Measurements from ENCODE around the gene IL23R.
"Not testable (repeated sequence)": the region's sequence is repeated elsewhere in the genome, so short reads cannot be mapped to it uniquely, and the experiment has no call there.

Gene IL23R

DNA sequence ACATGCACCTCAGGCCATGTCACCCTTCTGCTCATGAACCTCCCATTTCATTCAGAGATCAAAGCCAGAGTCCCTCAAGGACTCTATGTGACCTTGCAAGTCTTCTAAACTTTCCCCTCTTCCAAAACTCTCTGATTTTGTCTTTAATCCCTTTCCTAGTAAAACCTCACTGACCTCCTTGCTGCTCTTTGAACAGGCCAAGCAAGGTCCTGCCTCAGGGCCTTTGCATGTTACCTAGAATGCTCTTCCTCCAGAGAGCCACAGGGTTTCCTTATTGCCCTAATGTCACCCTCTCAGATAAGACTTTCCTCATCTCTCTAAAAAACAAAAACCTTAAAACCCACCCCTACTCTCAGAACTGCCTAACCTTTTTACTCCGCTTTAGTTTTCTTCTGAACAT, 26.6 kb downstream of the IL23R start:
- DNase-seq (ENCODE audit: low spot score), result no peak

DNA sequence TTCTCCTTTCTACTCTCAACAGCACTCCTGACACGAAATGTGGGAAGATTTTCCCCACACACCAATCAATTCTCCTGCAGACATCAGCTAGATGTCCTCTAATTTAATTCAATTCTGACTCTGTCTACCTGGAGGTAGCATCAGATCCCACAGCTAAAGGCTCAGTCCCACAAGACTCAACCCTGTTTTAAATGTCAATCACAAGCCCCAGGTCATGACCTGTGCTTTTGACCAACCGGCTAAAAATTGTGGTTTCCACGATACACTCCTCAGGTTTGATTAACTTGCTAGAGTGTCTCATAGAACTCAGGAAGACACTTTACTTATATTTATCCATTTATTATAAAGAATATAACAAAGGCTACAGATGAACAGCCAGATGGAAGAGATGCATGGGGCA, 27.4 kb downstream of the IL23R start:
- DNase-seq (ENCODE audit: low spot score), result no peak

DNA sequence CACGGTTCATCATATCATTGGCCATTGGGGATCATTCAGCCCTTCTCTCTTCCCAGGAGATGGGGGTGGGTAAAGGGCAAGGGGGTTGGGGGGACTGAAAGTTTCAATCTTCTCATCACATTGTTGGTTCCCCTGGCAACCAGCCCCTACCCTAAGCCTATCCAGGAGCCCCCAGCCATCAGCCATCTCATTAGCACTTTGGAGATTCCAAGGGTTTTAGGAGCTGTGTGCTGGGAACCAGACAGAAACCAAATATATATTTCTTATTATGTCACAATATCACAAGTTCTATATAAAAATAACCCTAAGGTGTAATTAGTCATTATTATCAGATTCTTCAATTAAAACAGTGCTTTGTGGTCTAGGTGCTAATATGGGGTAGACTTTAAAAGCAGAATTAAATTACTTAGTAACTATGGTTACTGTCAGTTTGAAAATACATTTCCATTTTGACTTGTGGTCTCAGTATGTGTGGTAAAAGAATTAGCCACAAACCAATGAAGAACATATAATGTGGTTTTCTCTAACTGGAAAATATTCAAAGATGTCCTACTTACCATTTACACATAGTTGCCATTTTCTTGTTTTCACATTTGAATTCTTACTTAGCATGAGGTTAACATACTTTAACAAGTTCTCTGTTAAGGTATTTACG, 28.1 kb downstream of the IL23R start:
- DNase-seq (ENCODE audit: low spot score), result no peak

DNA sequence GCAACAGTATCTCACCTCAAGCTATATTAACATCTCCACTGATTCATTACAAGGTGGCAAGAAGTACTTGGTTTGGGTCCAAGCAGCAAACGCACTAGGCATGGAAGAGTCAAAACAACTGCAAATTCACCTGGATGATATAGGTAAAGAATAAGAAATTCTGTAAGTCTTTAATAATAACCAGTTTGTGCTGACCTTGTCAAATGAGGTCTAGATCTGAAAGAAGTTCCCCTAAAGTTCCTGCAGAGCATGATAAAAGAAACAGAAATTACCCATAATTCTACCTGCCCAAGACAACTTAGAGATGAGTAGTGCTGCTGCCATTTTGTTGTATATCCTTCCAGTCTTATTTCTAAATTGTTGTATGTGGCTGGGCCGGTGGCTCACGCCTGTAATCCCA, 34.5 kb downstream of the IL23R start:
- DNase-seq (ENCODE audit: low spot score), result no peak

DNA sequence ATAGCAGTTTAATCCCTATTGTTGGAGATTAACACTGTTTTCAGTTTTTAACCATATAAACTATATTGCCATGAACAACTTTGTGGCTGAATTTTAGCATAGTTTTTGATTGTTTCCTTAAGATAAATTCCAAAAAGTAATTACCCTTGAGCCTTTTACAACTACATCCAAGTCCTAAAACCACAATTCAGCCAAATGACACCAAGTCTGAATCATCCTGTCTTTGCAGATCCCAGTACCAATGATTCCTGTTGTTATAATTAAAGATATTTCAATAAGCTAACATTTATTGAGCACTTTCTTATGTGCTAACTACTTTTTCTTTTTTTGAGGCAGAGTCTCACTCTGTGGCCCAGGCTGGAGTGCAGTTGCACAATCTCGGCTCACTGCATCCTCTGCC, 35.6 kb downstream of the IL23R start:
- no peak for DNase-seq (ENCODE audit: low spot score)

DNA sequence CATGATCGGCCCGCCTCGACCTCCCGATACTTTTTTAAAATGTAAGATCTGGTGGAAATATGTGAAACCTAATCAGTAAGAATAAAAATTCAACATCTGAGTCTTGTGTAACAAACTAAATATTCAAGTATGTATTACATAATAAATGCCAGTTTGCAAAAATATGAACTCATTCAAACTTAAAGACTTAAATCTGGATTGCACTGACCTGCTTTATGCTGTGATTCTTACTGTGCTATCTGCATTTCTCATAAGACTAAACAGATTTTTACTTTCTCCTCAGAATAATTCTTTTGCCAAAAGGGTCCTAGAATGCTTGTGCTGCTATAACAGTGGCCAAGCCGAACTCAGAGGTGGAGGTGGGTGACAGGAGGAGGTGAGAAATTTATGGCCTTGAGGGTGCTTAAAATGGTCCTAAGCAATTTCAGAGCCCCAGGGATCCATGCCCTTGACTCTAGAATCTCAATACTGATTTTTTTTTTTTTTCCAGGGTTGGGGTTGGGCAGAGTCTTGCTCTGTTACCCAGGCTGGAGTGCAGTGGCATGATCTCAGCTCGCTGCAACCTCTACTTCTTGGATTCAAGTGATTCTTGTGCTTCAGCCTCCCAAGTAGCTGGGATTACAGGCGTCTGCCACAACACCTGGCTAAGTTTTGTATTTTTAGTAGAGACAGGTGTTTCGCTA, 38.2 kb downstream of the IL23R start:
- DNase-seq (ENCODE audit: low spot score), result no peak

DNA sequence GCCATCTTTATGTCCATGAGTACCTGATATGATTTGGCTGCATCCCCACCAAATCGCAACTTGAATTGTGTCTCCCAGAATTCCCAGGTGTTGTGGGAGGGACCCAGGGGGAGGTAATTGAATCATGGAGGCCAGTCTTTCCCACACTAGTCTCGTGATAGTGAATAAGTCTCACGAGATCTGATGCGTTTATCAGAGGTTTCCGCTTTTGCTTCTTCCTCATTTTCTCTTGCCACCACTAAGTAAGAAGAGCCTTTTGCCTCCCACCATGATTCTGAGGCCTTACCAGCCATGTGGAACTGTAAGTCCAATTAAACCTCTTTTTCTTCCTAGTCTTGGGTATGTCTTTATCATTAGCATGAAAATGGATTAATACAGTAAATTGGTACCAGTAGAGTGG, 41.1 kb downstream of the IL23R start:
- DNase-seq (ENCODE audit: low spot score), result not testable (repeated sequence)

DNA sequence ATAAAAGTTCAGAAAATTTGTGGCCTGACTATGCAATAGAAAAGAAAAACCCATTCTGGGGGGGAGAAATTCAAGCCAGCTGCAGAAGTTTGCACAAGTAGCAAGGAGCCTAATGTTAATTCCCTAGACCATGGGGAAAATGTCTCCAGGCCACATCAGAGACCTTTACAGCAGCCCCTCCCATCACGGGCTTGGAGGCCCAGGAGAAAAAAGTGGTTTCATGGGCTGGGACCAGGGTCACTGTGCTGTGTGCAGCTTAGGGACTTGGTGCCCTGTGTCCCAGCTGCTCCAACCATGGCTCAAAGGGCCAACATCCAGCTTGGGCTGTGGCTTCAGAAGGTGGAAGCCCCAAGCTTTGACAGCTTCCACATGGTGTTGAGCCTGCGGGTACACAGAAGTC, 42.0 kb downstream of the IL23R start:
- no peak for DNase-seq (ENCODE audit: low spot score)

DNA sequence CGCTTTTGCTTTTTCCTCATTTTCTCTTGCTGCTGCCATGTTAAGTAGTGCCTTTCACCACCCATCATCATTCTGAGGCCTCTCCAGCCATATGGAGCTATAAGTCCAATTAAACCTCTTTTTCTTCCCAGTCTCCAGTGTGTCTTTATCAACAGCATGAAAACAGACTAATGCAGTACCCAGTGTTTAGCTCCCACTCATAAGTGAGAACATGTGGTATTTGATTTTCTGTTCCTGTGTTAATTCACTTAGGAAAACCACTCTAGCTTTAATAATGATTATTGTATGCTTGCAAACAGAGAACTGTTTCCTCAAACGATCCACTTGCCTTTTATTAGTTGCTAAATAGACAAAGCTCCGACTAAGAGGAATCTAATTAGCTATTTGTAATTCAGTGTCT, 43.3 kb downstream of the IL23R start:
- no peak for DNase-seq (ENCODE audit: low spot score)

DNA sequence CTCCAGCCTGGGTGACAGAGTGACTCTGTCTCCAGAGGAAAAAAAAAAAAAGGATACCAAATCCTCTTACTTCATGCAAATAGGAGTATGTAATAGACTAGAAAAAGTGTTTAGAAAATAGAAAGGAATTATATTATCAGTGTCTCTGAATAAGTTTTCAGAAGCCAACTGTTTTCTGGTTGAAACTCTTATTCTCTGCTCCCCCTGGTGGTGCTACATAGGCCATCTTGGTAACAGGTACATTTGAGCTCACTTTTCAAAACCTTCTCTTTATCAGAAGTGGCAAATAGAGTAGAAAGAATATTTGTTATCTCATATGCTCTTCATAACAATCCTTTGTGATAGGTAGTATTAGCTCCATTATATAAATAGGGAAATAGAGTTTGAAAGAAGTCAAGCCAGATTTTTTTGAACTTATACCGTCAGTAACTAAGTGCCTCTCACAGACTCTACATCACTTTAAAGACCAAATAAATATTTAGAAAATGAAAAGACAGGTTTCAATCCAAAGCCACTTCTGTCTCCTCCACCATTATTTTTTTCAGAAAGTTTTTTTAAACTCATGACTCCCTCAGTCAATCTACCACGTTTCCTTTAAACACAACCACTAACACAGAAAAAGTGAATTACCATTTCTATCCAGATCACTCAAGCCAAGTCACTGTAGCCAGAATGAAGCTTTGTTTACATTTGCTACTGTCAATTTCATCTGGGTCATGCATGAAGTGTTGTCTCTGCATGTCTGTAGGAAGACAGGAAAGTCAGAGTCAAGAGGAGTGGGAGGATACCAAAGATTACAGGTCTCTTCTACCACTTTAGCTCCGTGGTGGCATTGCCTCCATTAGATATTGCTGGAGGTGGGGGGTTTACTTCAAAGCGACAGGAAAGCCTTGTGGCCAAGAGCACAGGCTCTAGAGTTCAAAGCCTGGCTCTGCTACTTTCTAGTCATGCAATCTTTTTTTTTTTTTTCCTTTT, 45.6 kb downstream of the IL23R start:
- DNase-seq (ENCODE audit: low spot score), result no peak

DNA sequence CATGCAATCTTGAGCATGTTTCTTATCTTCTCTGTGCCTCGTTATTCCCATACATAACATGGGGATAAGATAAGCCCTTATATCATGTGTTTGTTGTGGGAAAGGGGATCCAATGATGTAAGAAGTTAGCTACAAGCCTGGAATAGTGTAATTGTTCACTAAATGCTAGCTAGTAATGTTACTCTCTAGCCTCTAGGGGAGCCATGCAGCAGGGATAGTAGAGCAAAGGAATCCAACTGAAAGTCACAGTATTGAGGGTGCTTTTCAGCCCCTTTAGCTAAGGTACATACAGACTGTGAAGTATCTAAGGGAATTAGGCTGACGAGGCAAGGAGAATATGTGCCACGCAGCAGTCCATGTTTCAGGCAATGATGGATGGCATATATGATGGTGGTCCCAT, 46.9 kb downstream of the IL23R start:
- peak; percentile 52 for DNase-seq (ENCODE audit: low spot score)

DNA sequence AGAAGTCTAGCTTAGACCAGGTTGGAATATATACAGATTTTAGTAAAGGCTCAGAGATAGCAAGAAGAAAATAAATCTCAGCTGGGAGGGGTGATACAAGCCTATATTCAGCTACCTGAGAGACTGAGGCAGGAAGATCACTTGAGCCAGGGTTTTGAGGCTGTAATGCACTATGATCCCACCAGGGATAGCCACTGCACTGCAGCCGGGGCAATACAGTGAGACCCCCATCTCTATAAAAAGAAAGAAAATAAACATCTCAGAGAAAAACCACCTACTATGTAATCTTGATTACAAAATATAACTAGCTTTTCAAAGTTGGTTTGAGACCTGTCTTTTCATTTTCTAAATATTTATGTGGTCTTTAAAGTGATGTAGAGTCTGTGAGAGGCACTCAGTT, 47.7 kb downstream of the IL23R start:
- DNase-seq (ENCODE audit: low spot score), result no peak

DNA sequence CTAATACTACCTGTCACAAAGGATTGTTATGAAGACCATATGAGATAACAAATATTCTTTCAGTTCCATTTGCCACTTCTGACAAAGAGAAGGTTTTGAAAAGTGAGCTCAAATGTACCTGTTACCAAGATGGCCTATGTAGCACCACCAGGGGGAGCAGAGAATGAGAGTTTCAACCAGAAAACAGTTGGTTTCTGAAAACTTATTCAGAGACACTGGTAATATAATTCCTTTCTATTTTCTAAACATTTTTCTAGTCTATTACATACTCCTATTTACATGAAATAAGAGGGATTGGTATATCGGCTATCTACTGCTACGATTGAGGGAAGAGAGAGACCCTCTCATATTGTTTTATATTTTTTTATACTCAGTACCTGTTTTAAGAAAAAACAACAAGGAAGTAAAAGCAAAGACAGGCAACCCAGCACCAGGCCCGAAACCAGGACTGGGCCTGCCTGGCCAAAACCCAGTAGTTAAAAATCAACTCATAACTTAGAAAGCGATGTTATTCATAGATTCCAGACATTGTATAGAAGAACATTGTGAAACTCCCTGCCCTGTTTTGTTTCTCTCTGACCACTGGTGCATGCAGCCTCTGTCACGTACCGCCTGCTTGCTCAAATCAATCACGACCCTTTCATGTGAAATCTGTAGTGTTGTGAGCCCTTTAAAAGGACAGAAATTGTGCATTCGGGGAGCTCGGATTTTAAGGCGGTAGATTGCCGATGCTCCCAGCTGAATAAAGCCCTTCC, 48.3 kb downstream of the IL23R start:
- peak; percentile 11 for DNase-seq (ENCODE audit: low spot score)

DNA sequence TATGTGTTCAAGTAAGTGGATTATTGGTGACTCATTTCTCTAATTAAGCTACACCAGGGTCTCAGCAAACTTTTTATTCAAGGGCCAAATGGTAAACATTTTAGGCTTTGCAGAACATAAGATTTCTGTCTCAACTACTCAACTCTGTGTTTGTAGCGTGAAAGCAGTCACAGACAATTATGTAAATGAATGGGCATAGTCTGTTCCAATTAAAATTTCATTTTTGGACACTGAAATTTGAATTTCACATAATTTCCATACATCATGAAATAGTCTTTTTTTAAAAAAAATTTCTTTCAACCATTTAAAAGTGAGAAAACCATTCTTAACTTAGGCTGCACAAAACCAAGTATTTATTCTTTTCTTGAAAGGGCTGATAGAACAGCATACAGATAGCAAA, 50.1 kb downstream of the IL23R start:
- DNase-seq (ENCODE audit: low spot score), result no peak

DNA sequence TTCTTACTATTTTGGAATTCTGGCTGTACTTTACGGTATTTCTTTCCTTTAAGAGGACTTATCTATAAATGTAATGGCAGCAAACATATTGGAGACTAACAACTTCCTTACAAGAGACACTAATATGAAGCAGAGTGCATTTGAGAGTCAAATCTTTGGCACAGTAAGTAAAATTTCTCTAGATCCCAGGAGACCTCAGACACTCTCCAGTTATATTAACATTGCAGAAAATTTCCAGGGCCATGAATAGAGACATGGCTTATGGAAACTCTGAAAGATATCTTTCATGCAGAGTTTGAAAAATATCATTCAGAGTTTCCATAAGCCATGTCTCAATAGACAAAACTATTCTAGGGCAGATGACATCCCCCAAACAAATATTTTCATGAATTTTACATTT, 51.2 kb downstream of the IL23R start:
- no peak for DNase-seq (ENCODE audit: low spot score)

DNA sequence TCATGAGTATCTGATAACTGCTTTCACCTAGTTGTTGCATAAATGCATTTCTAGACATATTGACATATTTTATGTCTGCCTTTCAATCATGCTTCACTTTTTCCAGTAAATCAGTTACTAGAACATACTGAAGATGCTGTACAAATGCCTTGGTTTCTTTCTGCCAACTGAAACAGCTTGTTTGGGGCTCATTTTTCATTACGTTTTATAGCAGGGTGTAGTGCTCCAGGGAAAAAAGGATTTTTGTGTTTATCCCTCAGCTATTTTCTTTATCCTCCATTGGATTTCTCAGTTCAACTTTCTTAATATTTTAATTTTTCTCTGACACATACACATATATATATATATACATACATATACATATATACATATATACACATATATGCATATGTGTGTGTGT, 51.7 kb downstream of the IL23R start:
- DNase-seq (ENCODE audit: low spot score), result no peak

DNA sequence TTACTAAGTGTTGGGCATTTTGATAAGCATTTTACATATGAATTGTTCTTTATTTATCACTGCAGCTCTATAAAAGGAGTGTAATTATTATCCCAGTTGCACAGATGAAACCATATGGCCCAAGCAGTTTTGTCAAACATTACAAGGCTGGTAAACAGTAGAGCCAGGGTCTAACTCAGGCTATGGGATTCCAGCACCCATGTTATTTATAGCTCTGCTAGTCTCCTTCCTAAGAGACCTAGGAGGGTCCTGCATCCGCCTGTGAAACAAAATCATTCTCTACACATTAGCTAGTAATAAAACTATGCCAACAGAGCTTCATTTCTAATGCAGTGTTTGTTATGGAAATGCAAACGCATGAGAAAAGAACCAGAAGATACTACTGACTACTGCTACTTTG, 58.6 kb downstream of the IL23R start:
- DNase-seq (ENCODE audit: low spot score), result no peak

DNA sequence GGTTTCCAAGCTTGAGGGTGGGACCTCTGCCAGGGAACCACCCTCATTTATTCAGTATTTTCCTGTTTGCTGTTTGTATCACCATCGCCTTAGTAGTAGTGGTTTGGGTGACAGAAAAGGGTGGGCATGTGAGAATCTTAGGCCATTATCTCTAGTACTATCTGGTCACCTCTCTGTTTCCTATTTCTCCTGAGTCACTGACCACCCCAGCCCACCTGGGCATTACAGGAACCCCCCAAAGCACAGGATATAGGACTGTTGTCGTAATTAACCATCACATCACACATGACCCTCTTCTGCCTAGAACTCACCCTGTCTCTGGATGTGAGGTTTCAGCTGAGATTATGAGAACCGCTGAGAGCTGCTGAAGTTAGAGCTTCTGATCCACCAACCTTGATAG, 60.4 kb downstream of the IL23R start:
- DNase-seq (ENCODE audit: low spot score), result no peak

DNA sequence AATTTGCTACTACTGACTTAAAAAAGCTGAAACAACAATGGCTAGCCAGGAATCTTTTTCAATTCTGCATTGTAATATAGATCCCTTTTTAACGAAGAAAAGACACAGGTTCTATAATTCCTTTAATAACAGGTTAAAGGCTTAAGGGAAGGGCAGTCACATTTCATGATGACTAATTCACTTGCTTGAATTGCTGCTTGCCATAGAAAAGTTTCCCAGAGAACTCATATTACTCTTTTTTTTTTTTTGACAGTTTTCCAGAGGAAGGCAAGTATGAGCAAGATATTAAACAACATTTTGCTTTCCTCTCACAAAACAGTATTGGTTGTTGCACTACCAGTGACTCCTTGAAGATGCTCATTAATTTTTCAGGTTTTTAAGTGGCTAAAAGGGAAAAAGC, 60.9 kb downstream of the IL23R start:
- DNase-seq (ENCODE audit: low spot score), result no peak

DNA sequence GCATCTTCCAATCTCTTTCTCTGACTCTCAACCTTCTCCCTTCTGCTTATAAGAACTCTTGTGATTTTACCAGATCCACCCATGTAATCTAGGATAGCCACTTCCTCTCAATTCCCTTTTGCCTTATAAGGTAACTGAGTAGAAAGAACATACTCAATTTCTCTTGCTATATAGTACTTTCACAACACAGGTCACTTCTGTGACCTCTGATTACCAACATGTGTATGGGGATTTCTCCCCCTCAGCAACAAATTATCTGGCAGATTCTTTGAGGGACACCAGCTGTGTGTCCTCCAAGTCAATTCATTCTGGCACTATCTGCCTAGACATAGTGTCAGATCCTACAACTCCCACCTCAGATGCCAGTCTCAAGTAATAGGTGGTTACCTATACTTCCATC, 62.5 kb downstream of the IL23R start:
- no peak for DNase-seq (ENCODE audit: low spot score)

DNA sequence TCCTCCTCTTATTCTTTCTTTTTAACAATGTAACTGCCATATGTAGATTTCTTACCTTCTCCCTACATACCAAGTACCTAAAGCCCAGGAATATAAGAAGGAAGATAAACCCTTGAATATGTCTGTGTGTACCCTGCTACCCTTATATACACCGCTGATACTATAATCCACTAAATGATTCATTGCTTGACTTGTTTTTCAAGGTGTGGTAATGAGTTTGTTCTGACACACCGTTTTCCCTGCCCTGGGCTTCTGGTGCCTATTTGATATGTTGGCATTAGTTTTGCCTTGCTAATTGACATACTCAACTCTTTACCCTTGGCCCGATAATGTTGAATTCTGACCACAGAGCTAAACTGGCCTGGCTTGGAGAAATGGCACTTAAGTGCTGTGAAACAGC, 64.3 kb downstream of the IL23R start:
- DNase-seq (ENCODE audit: low spot score), result no peak

DNA sequence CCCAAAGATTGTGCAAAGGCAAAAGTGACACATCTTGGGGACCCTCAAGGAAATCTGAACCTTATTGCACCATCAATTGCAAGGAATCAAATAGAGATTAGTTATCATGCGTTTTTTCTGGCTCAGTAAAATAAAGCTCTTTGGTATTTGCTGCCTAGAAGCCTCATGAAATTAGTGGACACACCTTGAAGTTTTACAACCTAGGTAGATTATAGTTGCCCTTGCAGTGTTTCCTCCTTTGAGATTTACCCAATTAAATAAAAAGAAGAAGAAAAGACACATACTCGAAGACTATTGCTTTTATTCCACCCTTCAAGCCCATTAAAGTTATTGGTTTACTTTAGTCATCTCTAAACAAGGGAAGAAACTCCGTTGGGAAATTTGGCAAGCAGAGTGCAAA, 70.0 kb downstream of the IL23R start:
- no peak for DNase-seq (ENCODE audit: low spot score)
